ENCODE results near the gene ACAA2. TPM values are rescaled to one million over a fixed set of nuclear protein-coding genes. Genes with fewer than 3 reads are reported as not detected.

The ACAA2 gene
- total RNA-seq, 1 experiment from 2014 or later: 6.5 TPM

DNA sequence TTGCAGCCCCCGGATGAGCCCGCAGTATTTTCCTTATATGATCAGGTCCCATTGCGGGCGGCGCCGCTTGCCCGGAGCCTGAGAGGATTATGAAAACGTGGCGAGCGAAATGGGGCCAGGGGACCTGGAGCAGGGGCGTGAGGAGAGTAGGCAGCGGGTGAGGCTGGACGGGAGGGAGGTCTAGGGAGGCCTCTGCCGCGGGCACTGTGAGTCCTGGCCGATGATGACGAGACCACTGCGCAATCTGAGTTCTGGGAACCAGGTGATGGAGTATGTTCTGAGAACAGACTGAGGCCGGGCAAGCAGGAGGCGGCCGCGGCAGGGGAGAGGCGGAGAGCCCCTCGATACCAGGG, 790 bp upstream of the ACAA2 start:
- no peak overlapping the region for H3K27ac ChIP-seq (ENCODE audit: low read length)
- no peaks in the 10 kb centered on the region for H3F3A ChIP-seq (ENCODE audit: low read length, unreplicated experiment)
- peak overlapping the region; percentile 75 for H3K4me3 ChIP-seq (ENCODE audit: low read length)
- H3K9me2 ChIP-seq (replicated peaks; ENCODE audit: low read length): no peaks in the 10 kb centered on the region
- peak overlapping the region; percentile 79 for H3K4me2 ChIP-seq (ENCODE audit: low read length)
- TSS peak; percentile 98 for BruUV-seq (replicated peaks)
- peak; percentile 16 for DNase-seq
- H3K79me2 ChIP-seq (ENCODE audit: low read length): 0 out of 2 replicates have a peak, but pooled peaks cover 4% of the 10 kb centered on the region
- H3K36me3 ChIP-seq (ENCODE audit: low read depth, low read length): no peaks in the 10 kb centered on the region
- CTCF ChIA-PET: no interaction called here
- H2AFZ ChIP-seq (ENCODE audit: low read length): peak overlapping the region; percentile 80
- H3K9me3 ChIP-seq (ENCODE audit: low read length): no peaks in the 10 kb centered on the region
- H3K9ac ChIP-seq (ENCODE audit: low read length): peak overlapping the region; percentile 75
- ATAC-seq: peak; percentile 51
- no peaks in the 10 kb centered on the region for H4K20me1 ChIP-seq (ENCODE audit: low read length)
- H3K4me1 ChIP-seq (ENCODE audit: insufficient read depth, low read length): no peaks in the 10 kb centered on the region; the same call in 1 of the 2 replicates
- TF ChIP-seq EZH2phosphoT487 (IDR thresholded peaks at IDR 0.05; ENCODE audit: borderline replicate concordance, low read length) (no peak), EZH2 (IDR thresholded peaks at IDR 0.05; ENCODE audit: low read length, unreplicated experiment) (no peak)
- TF ChIP-seq, protein P1, sequence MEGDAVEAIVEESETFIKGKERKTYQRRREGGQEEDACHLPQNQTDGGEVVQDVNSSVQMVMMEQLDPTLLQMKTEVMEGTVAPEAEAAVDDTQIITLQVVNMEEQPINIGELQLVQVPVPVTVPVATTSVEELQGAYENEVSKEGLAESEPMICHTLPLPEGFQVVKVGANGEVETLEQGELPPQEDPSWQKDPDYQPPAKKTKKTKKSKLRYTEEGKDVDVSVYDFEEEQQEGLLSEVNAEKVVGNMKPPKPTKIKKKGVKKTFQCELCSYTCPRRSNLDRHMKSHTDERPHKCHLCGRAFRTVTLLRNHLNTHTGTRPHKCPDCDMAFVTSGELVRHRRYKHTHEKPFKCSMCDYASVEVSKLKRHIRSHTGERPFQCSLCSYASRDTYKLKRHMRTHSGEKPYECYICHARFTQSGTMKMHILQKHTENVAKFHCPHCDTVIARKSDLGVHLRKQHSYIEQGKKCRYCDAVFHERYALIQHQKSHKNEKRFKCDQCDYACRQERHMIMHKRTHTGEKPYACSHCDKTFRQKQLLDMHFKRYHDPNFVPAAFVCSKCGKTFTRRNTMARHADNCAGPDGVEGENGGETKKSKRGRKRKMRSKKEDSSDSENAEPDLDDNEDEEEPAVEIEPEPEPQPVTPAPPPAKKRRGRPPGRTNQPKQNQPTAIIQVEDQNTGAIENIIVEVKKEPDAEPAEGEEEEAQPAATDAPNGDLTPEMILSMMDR (conservative IDR thresholded peaks at IDR 0.05; ENCODE audit: low read depth, low read length): no peak
- intact Hi-C loops (cut with micrococcal nuclease): no loop called here
- POLR2A ChIA-PET (ENCODE audit: unreplicated experiment): interaction anchor here (0.6 to 1.1 kb wide), 3 partner anchors 20 to 35 kb away, joined by 6 read pairs; no protein-coding TSS in a partner anchor
- H3K27me3 ChIP-seq (ENCODE audit: low read length): no peaks in the 10 kb centered on the region

DNA sequence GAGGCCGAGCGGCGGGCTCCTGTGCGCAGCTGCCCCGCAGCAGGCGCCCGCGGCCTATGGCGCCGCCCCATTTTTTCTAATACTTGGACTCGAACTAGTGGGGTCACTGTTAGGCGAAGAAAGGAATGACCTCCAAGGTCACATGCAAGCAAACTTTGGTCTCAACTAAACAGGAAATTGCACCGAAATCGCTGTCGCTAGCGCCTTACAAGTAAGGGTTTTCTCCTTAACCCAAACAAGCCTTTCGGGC, 339 bp downstream of the ACAA2 start:
- no TSS peak for BruUV-seq (replicated peaks)
- peak overlapping the region; percentile 83 for H3K4me2 ChIP-seq (ENCODE audit: low read length)
- DNase-seq (no peak), ATAC-seq (no peak)
- no peaks in the 10 kb centered on the region for H3K36me3 ChIP-seq (ENCODE audit: low read depth, low read length)
- peak overlapping the region; percentile 80 for H2AFZ ChIP-seq (ENCODE audit: low read length)
- peak overlapping the region; percentile 75 for H3K4me3 ChIP-seq (ENCODE audit: low read length)
- no peaks in the 10 kb centered on the region for H3K9me3 ChIP-seq (ENCODE audit: low read length)
- CTCF ChIA-PET: no interaction called here
- H3K9me2 ChIP-seq (replicated peaks; ENCODE audit: low read length): no peaks in the 10 kb centered on the region
- no peaks in the 10 kb centered on the region for H4K20me1 ChIP-seq (ENCODE audit: low read length)
- H3K4me1 ChIP-seq (ENCODE audit: insufficient read depth, low read length): no peaks in the 10 kb centered on the region; the same call in 1 of the 2 replicates
- POLR2A ChIA-PET (ENCODE audit: unreplicated experiment): no interaction called here
- intact Hi-C loops (cut with micrococcal nuclease): loop anchor here (2.0 kb wide), 1 partner anchor 22 kb away; no protein-coding TSS in a partner anchor
- 0 out of 2 replicates have a peak, but pooled peaks cover 4% of the 10 kb centered on the region for H3K79me2 ChIP-seq (ENCODE audit: low read length)
- TF ChIP-seq, protein P1 (conservative IDR thresholded peaks at IDR 0.05; ENCODE audit: low read depth, low read length): no peak
- TF ChIP-seq EZH2phosphoT487 (IDR thresholded peaks at IDR 0.05; ENCODE audit: borderline replicate concordance, low read length): no peak
- TF ChIP-seq EZH2 (IDR thresholded peaks at IDR 0.05; ENCODE audit: low read length, unreplicated experiment): no peak
- H3K27me3 ChIP-seq (ENCODE audit: low read length): no peaks in the 10 kb centered on the region
- H3F3A ChIP-seq (ENCODE audit: low read length, unreplicated experiment): no peaks in the 10 kb centered on the region
- H3K27ac ChIP-seq (ENCODE audit: low read length): peak overlapping the region; percentile 51
- peak overlapping the region; percentile 75 for H3K9ac ChIP-seq (ENCODE audit: low read length)

DNA sequence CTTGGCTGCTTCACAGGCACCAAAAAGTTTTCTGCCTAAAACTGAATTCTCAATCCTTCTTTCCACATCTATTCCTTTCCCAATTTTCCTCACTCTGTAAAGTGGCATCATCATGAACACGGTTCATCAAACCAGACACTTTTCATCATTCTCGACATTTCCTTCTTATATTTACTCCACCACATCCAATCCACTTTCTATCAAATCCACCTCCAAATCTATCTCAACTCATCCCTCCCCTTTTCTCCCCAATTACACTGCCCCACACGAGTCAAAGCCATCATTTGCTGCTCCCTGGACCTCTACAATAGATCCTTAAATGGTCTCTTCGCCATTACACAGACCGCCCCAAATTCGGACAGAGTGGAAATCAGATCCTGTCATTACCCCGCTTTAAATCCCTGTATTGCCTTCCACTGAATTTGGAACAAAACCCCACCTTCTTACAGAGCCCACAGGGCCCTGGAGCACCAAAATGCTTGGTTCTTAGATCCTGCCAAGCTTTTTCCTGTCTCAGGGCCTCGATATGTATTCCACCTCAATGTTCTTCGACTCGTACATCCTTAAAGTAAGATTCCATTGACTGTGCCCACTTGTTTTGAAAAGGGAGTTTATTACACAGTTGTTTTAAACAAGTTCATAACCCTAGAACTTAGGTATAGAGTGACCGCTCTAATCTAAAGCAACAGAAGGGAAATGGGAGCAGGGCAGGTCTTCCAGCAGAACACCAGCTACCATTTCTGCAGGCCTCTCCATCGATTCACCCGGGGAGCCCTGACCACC, 856 bp downstream of the ACAA2 start:
- intact Hi-C loops (cut with micrococcal nuclease): loop anchor here (2.0 kb wide), 1 partner anchor 22 kb away; no protein-coding TSS in a partner anchor
- Histone ChIP-seq H3K4me3 (ENCODE audit: low read length) (peak overlapping the region; percentile 75; the same call in 1 of the 2 replicates), H3K4me1 (ENCODE audit: insufficient read depth, low read length) (no peaks in the 10 kb centered on the region; the same call in 1 of the 2 replicates), H3K36me3 (ENCODE audit: low read depth, low read length) (no peaks in the 10 kb centered on the region), H3F3A (ENCODE audit: low read length, unreplicated experiment) (no peaks in the 10 kb centered on the region), H3K27me3 (ENCODE audit: low read length) (no peaks in the 10 kb centered on the region), H3K27ac (ENCODE audit: low read length) (no peak overlapping the region), H3K9me3 (ENCODE audit: low read length) (no peaks in the 10 kb centered on the region), H3K79me2 (ENCODE audit: low read length) (0 out of 2 replicates have a peak, but pooled peaks cover 4% of the 10 kb centered on the region), H3K4me2 (ENCODE audit: low read length) (peak overlapping the region; percentile 83), H3K9ac (ENCODE audit: low read length) (no peak overlapping the region), H4K20me1 (ENCODE audit: low read length) (no peaks in the 10 kb centered on the region), H3K9me2 (replicated peaks; ENCODE audit: low read length) (no peaks in the 10 kb centered on the region), H2AFZ (ENCODE audit: low read length) (no peak overlapping the region)
- TF ChIP-seq EZH2phosphoT487 (IDR thresholded peaks at IDR 0.05; ENCODE audit: borderline replicate concordance, low read length): no peak
- TF ChIP-seq, protein P1 (conservative IDR thresholded peaks at IDR 0.05; ENCODE audit: low read depth, low read length): no peak
- TF ChIP-seq EZH2 (IDR thresholded peaks at IDR 0.05; ENCODE audit: low read length, unreplicated experiment): no peak
- CTCF ChIA-PET: interaction anchor here (0.6 to 1.2 kb wide), 2 partner anchors 46 to 1360 kb away, joined by 3 to 4 read pairs; no protein-coding TSS in a partner anchor
- POLR2A ChIA-PET (ENCODE audit: unreplicated experiment): no interaction called here
- BruUV-seq (replicated peaks): no TSS peak
- ATAC-seq: no peak
- DNase-seq: no peak
